Upper lobe of right lung (tissue), 1 donor: ENCODE results near the gene FOS. TPM values are rescaled to one million over a fixed set of nuclear protein-coding genes. Genes with fewer than 3 reads are reported as not detected.
"Not testable (repeated sequence)": the region's sequence is repeated elsewhere in the genome, so short reads cannot be mapped to it uniquely, and the experiment has no call there.

ENCODE experiments used
- ATAC-seq: fragments of 200-7000 bp; cut with Tn5 transposase; one replicate; pipeline ENCODE4 v1.9.1; 2020; ENCODE audit warnings: mild to moderate bottlenecking, moderate library complexity
- DNase-seq: peaks from one replicate; pipeline ENCODE4 v3.0.0-alpha.2; 2020
- H3K27ac ChIP-seq: fragments of 200-600 bp; one replicate; pipeline ENCODE4 v1.8.0; 2022
- H3K27me3 ChIP-seq: fragments of 200-600 bp; one replicate; pipeline ENCODE4 v1.8.0; 2022; ENCODE audit warnings: mild to moderate bottlenecking
- H3K36me3 ChIP-seq: fragments of 200-600 bp; one replicate; pipeline ENCODE4 v1.8.0; 2022
- H3K4me1 ChIP-seq: fragments of 200-600 bp; one replicate; pipeline ENCODE4 v1.8.0; 2022
- H3K4me3 ChIP-seq: fragments of 200-600 bp; one replicate; pipeline ENCODE4 v1.8.0; 2022; ENCODE audit warnings: mild to moderate bottlenecking
- H3K9me3 ChIP-seq: fragments of 200-600 bp; one replicate; pipeline ENCODE4 v1.8.0; 2022
- intact Hi-C: fragments of 100-400 bp; cut with DNase I; formaldehyde crosslinking; loops from one replicate; pipeline ENCODE4 v1.11.0; 2022
- total RNA-seq: library from RNA; stranded (reverse); fragmentation: NEBNext Ultra II Directional; extraction: Animal tissue kit (Norgen Biotek cat#: 25700); gene quantifications from one replicate; pipeline ENCODE4 v1.2.1, GENCODE V29; 2021
- TF ChIP-seq, protein P1 (sequence below): fragments of 200-600 bp; IDR thresholded peaks from one replicate; pipeline ENCODE4 v1.8.0; 2022; ENCODE audit warnings: antibody characterized with exemption
- donor health status: DM: no; HTN: yes; CAD: no; lungs with severe emphysema.

The FOS gene
- total RNA-seq, 1 donor from 2014 or later = 204 TPM

GRCh38 chr14:75307700-75308379 lies 29.2 kb downstream of the FOS start:
- H3K4me3 ChIP-seq = no peak overlapping the region
- no peak overlapping the region for H3K27ac ChIP-seq
- no peaks in the 10 kb centered on the region for H3K9me3 ChIP-seq
- H3K4me1 ChIP-seq = peaks cover 16% of the 10 kb centered on the region
- intact Hi-C loops = loop anchor here (10.0 kb wide), 1 partner anchor 127 kb away; no protein-coding TSS in a partner anchor
- H3K27me3 ChIP-seq = no peaks in the 10 kb centered on the region
- TF ChIP-seq, protein P1, sequence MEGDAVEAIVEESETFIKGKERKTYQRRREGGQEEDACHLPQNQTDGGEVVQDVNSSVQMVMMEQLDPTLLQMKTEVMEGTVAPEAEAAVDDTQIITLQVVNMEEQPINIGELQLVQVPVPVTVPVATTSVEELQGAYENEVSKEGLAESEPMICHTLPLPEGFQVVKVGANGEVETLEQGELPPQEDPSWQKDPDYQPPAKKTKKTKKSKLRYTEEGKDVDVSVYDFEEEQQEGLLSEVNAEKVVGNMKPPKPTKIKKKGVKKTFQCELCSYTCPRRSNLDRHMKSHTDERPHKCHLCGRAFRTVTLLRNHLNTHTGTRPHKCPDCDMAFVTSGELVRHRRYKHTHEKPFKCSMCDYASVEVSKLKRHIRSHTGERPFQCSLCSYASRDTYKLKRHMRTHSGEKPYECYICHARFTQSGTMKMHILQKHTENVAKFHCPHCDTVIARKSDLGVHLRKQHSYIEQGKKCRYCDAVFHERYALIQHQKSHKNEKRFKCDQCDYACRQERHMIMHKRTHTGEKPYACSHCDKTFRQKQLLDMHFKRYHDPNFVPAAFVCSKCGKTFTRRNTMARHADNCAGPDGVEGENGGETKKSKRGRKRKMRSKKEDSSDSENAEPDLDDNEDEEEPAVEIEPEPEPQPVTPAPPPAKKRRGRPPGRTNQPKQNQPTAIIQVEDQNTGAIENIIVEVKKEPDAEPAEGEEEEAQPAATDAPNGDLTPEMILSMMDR = peak; percentile 90
- DNase-seq (peak; percentile 88), ATAC-seq (peak; percentile 87)
- no peaks in the 10 kb centered on the region for H3K36me3 ChIP-seq

DNA sequence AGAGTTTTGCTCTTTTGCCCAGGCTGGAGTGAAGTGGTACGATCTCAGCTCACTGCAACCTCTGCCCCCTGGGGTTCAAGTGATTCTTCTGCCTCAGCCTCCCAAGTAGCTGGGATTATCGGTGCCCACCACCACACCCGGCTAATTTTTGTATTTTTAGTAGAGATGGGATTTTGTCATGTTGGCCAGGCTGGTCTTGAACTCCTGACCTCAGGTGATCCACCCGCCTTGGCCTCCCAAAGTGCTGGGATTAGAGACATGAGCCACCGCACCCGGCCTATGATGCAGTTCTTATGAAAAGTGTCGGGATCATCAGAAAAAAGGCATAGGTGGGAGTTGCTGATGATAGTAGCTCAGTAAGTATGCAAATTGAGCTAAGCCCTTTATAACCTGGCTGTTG lies 30.4 kb downstream of the FOS start:
- H3K36me3 ChIP-seq, H3K9me3 ChIP-seq, H3K27me3 ChIP-seq, ATAC-seq, H3K4me3 ChIP-seq, H3K27ac ChIP-seq: not testable (repeated sequence)
- DNase-seq = peak; percentile 27
- intact Hi-C loops = loop anchor here (10.0 kb wide), 1 partner anchor 126 kb away; no protein-coding TSS in a partner anchor
- peaks cover 11% of the 10 kb centered on the region for H3K4me1 ChIP-seq

GRCh38 chr14:75309561-75309960 lies 30.9 kb downstream of the FOS start:
- peaks cover 11% of the 10 kb centered on the region for H3K4me1 ChIP-seq
- not testable (repeated sequence) for H3K36me3 ChIP-seq, H3K4me3 ChIP-seq, H3K9me3 ChIP-seq, H3K27me3 ChIP-seq, H3K27ac ChIP-seq, ATAC-seq
- intact Hi-C loops = loop anchor here (10.0 kb wide), 1 partner anchor 125 kb away; no protein-coding TSS in a partner anchor
- peak; percentile 35 for DNase-seq

DNA sequence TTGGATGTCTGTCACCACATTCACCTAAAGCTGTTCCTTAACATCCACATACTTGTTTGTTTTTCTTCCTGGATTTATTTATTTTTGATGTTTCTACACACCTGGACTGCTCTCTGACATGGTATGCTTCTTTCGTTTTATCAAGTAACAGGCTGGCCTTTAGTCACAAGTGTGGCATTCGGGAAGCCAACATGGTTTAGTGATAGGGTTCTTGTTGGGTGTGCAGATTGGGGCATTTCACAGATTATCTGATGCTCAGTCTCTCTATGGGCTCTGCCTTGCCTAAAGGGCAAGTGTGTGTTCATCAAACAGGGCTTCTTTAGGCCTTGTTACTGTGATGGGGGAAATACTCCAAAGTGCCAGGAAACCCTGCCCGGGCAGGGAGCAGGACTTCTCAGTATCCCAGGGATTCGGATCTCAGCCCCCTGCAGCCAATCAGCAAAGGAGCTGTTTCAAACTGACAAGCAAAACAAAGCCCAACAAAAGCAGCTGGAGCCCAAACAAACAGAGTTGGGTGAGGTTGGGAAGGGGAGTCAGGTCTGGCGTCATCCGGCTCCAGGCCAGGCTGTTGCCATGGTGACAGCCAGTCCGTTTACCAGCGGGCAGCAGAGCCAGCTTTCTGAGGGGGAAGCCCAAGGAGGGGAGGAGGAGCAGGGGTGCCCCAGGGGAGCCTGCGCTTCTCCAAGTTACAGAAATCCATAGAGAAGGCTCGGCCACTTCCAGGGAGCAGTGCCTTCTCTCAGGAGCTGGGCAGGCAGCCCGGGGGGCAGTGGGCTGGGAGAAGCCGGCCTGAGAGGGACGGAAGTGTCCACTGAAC lies 31.9 kb downstream of the FOS start:
- TF ChIP-seq, protein P1 = no peak
- Histone ChIP-seq H3K36me3 (no peaks in the 10 kb centered on the region), H3K27me3 (no peaks in the 10 kb centered on the region), H3K4me1 (peaks cover 17% of the 10 kb centered on the region), H3K4me3 (no peak overlapping the region), H3K9me3 (no peaks in the 10 kb centered on the region), H3K27ac (peak overlapping the region; percentile 79)
- DNase-seq = peak; percentile 87
- intact Hi-C loops = no loop called here
- ATAC-seq = peak; percentile 80

DNA sequence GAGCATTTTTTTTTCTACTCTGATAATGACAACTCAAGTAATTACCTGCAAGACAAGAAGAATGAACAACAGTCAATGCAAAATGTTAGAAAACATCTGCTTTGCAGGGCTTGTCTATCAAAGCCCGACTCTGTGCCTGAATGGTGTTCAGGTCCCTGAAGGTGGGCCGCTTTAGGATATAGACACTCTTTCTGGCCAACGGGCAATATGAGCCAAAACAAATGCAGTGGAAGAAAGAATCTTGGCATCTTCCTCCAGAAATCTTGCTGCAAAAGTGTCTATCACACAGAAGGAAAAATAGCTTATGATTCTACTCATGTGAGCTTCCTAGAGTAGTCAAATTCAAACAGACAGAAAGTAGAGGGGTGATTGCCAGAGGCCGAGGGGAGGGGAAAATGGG lies 32.7 kb downstream of the FOS start:
- ATAC-seq (no peak), DNase-seq (peak; percentile 2)
- Histone ChIP-seq H3K9me3 (no peaks in the 10 kb centered on the region), H3K36me3 (no peaks in the 10 kb centered on the region), H3K27ac (no peak overlapping the region), H3K4me1 (peaks cover 17% of the 10 kb centered on the region), H3K4me3 (no peak overlapping the region), H3K27me3 (no peaks in the 10 kb centered on the region)
- intact Hi-C loops = no loop called here
- TF ChIP-seq, protein P1 = no peak

GRCh38 chr14:75312341-75312740 lies 33.7 kb downstream of the FOS start:
- DNase-seq (no peak), ATAC-seq (no peak)
- no peaks in the 10 kb centered on the region for H3K36me3 ChIP-seq
- H3K27ac ChIP-seq = no peak overlapping the region
- H3K9me3 ChIP-seq = no peaks in the 10 kb centered on the region
- intact Hi-C loops = no loop called here
- H3K27me3 ChIP-seq = no peaks in the 10 kb centered on the region
- no peak overlapping the region for H3K4me3 ChIP-seq
- TF ChIP-seq, protein P1 = no peak
- H3K4me1 ChIP-seq = peaks cover 17% of the 10 kb centered on the region
